H1 (cell line): ENCODE results near the gene RPS6KA4. TPM values are rescaled to one million over a fixed set of nuclear protein-coding genes. Genes with fewer than 3 reads are reported as not detected.

Experiments used
- CEBPB ChIP-seq: IDR thresholded peaks from 2 replicates; pipeline ENCODE4 v1.6.1; 2012; ENCODE audit warnings: low read depth, low read length
- CHD7 ChIP-seq: fragments of 300-600 bp; sonication (generic); IDR thresholded peaks from 2 replicates; pipeline ENCODE4 v1.7.1; 2012; ENCODE audit warnings: low read length, moderate library complexity, mild to moderate bottlenecking, inconsistent platforms; ENCODE audit not compliant: insufficient replicate concordance
- CREB1 ChIP-seq: IDR thresholded peaks from 2 replicates; pipeline ENCODE4 v1.6.1; 2012; ENCODE audit warnings: inconsistent platforms
- KDM4A ChIP-seq: IDR thresholded peaks from one replicate; pipeline ENCODE4 v1.7.1; 2012; ENCODE audit warnings: low read depth, mild to moderate bottlenecking, moderate library complexity, low read length, inconsistent platforms; ENCODE audit not compliant: severe bottlenecking
- RAD21 ChIP-seq, 2 experiments: IDR thresholded peaks in 1 of 2; conservative IDR thresholded peaks in 1 of 2; 2 replicates each; pipeline ENCODE4 v1.6.1; 2011; ENCODE audit warnings: low read depth in 2 of 2, low read length in 2 of 2, improper control_type of control experiment in 1 of 2, inconsistent platforms in 1 of 2, mild to moderate bottlenecking in 1 of 2, moderate library complexity in 1 of 2
- SIN3A ChIP-seq, 2 experiments: IDR thresholded peaks in 1 of 2; conservative IDR thresholded peaks in 1 of 2; 2 replicates each; pipeline ENCODE4 v1.6.1; 2011 to 2012; ENCODE audit warnings: low read length in 2 of 2, improper control_type of control experiment in 1 of 2, low read depth in 1 of 2, mild to moderate bottlenecking in 1 of 2
- SP1 ChIP-seq: IDR thresholded peaks from 2 replicates; pipeline ENCODE4 v1.6.1; 2011; ENCODE audit warnings: low read depth, low read length
- SP2 ChIP-seq: IDR thresholded peaks from 2 replicates; pipeline ENCODE4 v1.6.1; 2012; ENCODE audit warnings: mild to moderate bottlenecking, low read length, inconsistent platforms
- TAF1 ChIP-seq: IDR thresholded peaks from 2 replicates; pipeline ENCODE4 v1.6.1; 2011; ENCODE audit warnings: mild to moderate bottlenecking, low read depth, low read length
- YY1 ChIP-seq: IDR thresholded peaks from 2 replicates; pipeline ENCODE4 v1.6.1; 2011; ENCODE audit warnings: low read depth, mild to moderate bottlenecking, low read length
- polyA plus RNA-seq, 7 experiments: library from polyadenylated mRNA; depleted of rRNA in 3 of 7; stranded (reverse) in 5 of 7; unstranded in 2 of 7; fragments of >200 nt in 5 of 7; fragments of 200-250 nt in 2 of 7; gene quantifications; 1 replicate in 5 of 7; 2 replicates in 1 of 7; 4 replicates in 1 of 7; pipeline versions ENCODE4 v1.2.1 to v1.2.3, GENCODE V29; 2011 to 2013; ENCODE audit warnings: missing spikeins in 2 of 7, mixed read lengths in 2 of 7
- total RNA-seq: library from RNA; stranded (reverse); fragmentation: NEBNext Ultra II Directional; extraction: Animal tissue kit (Norgen Biotek cat#: 25700); gene quantifications from 2 replicates; pipeline ENCODE4 v1.2.1, GENCODE V29; 2021

The RPS6KA4 gene
- total and polyA plus RNA-seq, 2 of the 8 experiments (the other 6 are each of a cell fraction or from before 2014, with no cell fraction given), result 8.2 to 12.6 TPM

DNA sequence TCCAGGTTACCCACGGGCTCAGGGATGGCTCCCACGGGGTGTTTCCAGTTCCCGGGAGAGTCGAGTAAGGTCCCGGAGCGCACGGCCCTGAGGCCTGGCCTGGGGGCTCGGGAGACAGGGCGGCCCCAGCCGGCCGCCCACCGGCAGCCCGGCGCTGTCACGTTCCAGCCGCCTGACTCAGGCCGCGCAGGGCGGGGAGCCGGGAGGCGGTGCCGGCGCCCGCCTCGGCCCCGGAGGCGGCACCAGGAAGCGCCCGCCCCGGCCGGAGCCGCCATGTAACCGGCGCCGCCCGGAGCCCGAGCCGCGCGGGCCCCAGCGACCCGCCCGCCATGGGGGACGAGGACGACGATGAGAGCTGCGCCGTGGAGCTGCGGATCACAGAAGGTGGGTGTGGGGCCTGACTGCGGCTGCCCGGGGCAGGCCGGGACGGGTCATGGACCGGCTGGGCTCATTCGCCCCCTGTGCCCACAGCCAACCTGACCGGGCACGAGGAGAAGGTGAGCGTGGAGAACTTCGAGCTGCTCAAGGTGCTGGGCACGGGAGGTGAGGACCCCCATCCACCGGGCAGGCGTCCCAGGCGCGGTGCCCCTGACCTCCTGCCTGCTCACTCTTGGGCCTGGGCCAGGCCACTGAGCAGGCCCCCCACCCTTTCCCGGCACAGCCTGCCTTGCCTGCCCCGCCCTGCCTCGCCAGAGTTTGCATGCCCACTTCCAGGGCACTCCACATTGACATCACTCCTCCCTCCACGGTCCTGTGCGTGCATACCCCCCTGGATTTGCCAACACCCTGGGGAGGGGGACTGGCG lies at the start of gene RPS6KA4 (continued):
- TF ChIP-seq CHD7, result no peak
- TF ChIP-seq TAF1, result no peak; the same call in 1 of the 2 replicates
- TF ChIP-seq CEBPB, result no peak
- TF ChIP-seq YY1, result peak; percentile 40; the same call in 1 of the 2 replicates
- TF ChIP-seq SIN3A (conservative IDR thresholded peaks at IDR 0.05 in 1 of 2, IDR thresholded peaks at IDR 0.05 in 1 of 2; ENCODE audit: low read depth in 1 of 2, low read length in 2 of 2), result 0 out of 4 replicates have a peak, but pooled peaks of 1 of the 2 experiments have one; percentile 2
- no peak for TF ChIP-seq CREB1
- TF ChIP-seq KDM4A, result peak; percentile 82
- no peak for TF ChIP-seq RAD21 (IDR thresholded peaks at IDR 0.05 in 1 of 2, conservative IDR thresholded peaks at IDR 0.05 in 1 of 2; ENCODE audit: low read depth in 2 of 2, low read length in 2 of 2)
- no peak for TF ChIP-seq SP2
- TF ChIP-seq SP1, result no peak
